Astrocyte of the cerebellum (primary cell): ENCODE data around the gene TMTC3.

ENCODE experiments used
- DNase-seq: peaks from one replicate; pipeline ENCODE4 v3.0.0-alpha.2; 2011; ENCODE audit warnings: low read depth
- H3K4me3 ChIP-seq: 2 replicates; pipeline ENCODE4 v1.5.1; 2011; ENCODE audit warnings: mild to moderate bottlenecking, low read depth, low read length, moderate library complexity
- CTCF ChIP-seq: IDR thresholded peaks from 2 replicates; pipeline ENCODE4 v1.5.1; 2012; ENCODE audit warnings: low read length, low read depth, moderate library complexity, mild to moderate bottlenecking; ENCODE audit errors: missing control alignments
- in situ Hi-C: cut with HindIII; loops from 2 replicates; pipeline ENCODE4 v1.10.0; 2017; ENCODE audit warnings: low sequenced_read_pairs

TMTC3 gene

GRCh38 chr12:88187571-88187970, 45.5 kb downstream of the TMTC3 start:
- in situ Hi-C loops, result no loop called here
- no peak for DNase-seq
- no peak for TF ChIP-seq CTCF
- H3K4me3 ChIP-seq, result no peak overlapping the region

- DNase-seq, result no peak
- in situ Hi-C loops, result no loop called here
Measured at GRCh38 chr12:88188180-88188579, 46.1 kb downstream of the TMTC3 start.

GRCh38 chr12:88192426-88192825, 50.3 kb downstream of the TMTC3 start:
- in situ Hi-C loops, result no loop called here
- no peak overlapping the region for H3K4me3 ChIP-seq
- TF ChIP-seq CTCF, result no peak

More at GRCh38 chr12:88188180-88188579, 46.1 kb downstream of the TMTC3 start:
- no peak for TF ChIP-seq CTCF
- no peak overlapping the region for H3K4me3 ChIP-seq

GRCh38 chr12:88194868-88195267, 52.8 kb downstream of the TMTC3 start:
- in situ Hi-C loops, result no loop called here
- no peak overlapping the region for H3K4me3 ChIP-seq
- DNase-seq, result no peak
- no peak for TF ChIP-seq CTCF

More at GRCh38 chr12:88192426-88192825, 50.3 kb downstream of the TMTC3 start:
- no peak for DNase-seq

- in situ Hi-C loops, result no loop called here
- no peak for DNase-seq
- no peak overlapping the region for H3K4me3 ChIP-seq
- TF ChIP-seq CTCF, result no peak
Measured at GRCh38 chr12:88200029-88200428, 57.9 kb downstream of the TMTC3 start.

- H3K4me3 ChIP-seq, result no peak overlapping the region
- TF ChIP-seq CTCF, result no peak
- no peak for DNase-seq
- in situ Hi-C loops, result no loop called here
Measured at GRCh38 chr12:88202500-88202899, 60.4 kb downstream of the TMTC3 start.

GRCh38 chr12:88206601-88207000, 64.5 kb downstream of the TMTC3 start:
- TF ChIP-seq CTCF, result no peak

More at GRCh38 chr12:88206601-88207000, 64.5 kb downstream of the TMTC3 start:
- in situ Hi-C loops, result no loop called here
- no peak overlapping the region for H3K4me3 ChIP-seq
- no peak for DNase-seq
